GM18519 (cell line): ENCODE results near the gene IFNGR2.
A peak's percentile ranks its signal among the peaks of the same experiment; 100 is the strongest.
"Not testable (repeated sequence)": the region's sequence is repeated elsewhere in the genome, so short reads cannot be mapped to it uniquely, and the experiment has no call there.

Experiments used
- ATAC-seq: cut with Tn5 transposase; IDR thresholded peaks from one replicate; pipeline ENCODE4 v1.9.1; 2021; ENCODE audit warnings: mild to moderate bottlenecking, moderate library complexity; ENCODE audit not compliant: unreplicated experiment, low FRiP score

The IFNGR2 gene

DNA sequence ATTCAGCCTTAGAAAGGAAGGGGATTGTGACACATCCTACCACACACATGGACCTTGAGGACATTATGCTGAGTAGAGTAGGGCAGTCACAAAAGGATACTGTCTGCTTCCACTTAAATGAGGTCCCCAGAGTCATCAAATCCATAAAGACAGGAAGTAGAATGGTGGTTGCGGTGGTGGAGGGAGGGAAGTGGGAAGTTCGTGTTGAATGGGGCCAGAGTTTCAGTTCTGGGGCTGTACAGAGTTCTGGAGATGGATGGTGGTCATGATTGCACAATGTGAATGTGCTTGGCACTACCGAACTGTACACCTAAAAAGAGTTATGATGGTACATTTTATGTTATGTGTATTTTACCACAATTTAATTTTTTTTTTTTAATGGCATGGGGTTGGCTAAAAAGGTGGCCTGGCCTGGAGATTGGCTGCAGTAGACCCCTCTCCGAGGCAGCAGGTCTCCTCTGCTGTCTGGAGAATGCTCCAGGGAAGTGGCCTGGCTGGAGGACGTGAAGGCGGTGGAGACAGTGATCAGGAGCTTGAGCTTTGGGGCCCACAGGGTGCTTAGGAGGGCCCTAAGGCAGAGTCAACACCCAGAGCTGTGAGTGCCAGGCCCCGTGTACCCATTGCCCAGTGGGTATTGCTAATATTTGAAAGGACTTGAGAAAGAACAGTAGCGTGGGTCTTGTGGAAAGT is 30.4 kb downstream of the IFNGR2 start:
- ATAC-seq = no peak

DNA sequence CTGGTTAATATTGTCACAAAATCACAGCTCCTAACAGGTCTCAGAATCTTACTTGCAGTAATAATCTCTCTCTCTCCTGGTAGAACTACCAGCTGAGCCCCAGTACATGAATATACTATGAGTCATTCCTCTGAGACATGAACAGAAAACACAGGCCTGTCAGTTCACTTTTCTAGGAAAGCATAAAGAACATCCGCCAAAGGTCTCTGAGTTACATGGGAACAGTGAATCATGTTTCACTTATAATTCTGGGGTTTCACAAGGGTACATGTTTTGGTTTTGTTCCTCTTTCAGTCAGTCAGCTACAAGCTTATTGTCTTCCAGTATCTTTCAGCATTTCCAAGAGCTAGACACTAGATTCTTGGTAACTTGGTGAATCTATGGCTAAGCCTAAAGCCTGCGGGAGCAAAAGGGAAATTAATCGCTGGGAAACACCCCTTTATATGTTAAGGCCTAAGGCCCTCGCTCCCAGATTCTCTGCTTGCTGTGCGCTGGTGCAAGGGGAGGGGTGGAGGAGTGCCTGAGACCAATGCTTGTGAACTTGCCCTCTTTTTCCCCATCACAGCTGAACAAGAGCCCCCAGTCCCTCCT is 31.7 kb downstream of the IFNGR2 start:
- ATAC-seq = peak; percentile 87

DNA sequence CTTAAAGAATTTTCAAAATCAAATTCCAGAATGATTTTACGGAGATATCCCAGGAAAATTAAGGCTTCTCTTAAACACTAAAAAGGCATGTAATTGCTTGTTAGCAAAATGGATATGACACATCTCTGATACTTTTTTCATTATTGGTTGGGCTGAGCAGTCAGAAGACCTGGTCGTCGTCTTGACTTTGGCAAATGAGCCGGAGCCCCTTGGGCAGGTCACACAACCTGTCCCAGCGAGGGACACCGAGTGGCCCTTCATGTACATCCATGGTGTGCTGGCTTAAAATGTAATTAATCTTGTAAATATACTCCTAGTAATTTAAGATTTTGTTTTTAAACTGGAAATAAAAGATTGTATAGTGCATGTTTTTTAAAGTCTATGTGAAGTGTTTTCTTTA is 33.9 kb downstream of the IFNGR2 start:
- no peak for ATAC-seq

DNA sequence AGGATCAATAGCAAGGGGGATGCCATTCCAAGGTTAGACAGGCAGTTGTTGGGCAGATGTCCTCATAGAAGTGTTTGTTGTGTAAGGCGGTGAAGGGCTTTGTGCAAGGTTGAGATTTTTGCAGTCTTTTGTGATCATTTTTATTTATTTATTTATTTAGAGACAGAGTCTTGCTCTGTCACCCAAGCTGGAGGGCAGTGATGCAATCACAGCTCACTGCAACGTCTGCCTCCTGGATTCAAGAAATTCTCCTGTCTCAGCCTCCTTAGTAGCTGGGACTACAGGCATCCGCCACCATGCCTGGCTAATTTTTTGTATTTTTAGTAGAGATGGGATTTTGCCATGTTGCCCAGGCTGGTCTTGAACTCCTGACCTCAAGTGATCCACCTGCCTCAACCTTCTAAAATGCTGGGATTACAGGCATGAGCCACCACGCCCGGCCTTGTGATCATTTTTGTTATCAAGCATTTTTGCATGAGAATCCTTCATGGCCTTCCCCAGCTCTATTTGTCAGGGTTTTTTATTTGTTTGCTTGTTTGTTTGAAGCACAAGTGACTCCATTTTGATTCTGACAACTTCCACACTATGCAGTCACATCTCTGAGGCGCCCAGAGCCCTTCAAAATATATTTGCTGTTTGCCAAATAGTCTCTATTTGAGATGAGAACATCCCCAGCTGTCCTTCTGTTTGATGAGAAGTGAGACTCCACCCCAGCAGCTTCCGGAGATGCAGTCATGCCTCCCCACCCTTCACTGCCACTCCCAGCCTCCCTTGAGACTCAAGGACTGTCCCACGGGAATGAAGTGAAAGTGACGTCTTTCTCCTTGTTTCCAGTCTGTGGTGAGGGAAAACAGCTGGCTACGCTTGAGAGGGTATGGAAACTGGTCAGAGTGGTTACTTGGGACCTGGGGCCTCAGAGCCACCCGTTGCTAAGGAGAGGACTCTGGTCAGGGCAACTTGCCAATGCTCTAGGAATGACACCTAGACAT is 38.6 kb downstream of the IFNGR2 start:
- no peak for ATAC-seq

DNA sequence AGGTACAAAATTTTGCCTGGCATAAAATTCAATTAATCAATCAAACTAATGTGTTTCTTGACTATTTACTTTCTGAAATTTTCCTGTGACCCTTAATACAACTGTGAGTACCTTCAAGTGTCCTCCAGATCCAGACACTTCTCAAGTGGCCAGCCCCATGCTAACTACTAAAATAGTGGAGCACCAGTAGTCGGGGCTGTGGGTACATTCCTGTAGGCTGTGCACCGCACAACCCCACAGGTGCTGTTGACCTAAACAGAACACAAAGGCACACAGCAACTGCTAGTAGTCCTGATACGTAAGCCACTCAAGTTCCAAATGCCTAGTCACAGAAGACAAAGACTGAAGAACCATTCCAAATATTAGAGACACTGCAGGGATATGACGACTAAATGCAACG is 40.0 kb downstream of the IFNGR2 start:
- no peak for ATAC-seq

DNA sequence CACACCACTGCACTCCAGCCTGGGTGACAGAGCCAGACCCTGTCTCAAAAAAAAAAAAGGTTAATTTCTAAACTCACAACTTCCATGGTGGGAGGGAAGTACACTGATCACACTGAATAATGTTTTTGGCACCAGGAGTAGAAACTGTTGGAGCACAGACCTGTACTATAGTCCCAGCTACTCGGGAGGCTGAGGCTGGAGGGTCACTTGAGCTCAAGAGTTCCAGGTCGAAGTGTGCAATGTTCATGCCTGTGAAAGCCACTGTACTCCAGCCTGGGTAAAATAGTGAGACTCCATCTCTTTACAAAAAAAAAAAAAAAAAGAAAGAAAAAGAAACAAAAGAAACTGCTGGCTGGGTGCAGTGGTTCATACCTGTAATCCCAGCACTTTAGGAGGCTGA is 41.3 kb downstream of the IFNGR2 start:
- no peak for ATAC-seq

DNA sequence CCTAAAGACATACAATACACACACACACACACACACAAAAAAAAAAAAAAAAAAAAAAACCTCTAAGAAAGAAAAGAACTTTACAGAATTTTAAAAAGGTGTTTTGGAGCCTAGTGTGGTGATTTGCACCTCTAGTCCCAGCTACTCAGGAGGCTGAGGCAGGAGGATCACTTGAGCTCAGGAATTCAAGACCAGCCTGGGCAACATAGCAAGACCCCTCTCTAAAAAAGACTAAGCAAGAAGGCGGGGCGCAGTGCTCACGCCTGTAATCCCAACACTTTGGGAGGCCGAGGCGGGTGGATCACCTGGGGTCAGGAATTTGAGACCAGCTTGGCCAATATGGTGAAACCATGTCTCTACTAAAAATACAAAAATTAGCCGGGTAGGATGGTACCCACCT is 43.4 kb downstream of the IFNGR2 start:
- not testable (repeated sequence) for ATAC-seq

DNA sequence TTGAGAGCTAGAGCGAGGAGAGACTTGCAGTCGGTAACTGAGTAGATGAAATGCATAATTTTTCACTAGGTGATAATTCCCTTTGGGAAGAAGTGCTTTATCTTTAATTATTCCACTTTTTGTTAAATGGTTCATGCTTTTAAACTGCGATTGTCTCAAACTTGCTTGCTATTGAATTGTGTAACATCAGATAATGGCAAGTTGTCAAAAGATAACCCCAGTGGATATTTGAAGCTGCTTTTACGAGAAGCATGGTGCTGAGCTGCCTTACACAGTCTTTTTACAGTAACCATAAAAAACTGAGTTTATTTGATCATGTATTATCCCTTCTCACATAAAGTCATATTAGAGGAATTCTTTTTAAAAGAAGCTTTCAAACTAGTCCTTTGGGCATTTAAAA is 46.4 kb downstream of the IFNGR2 start:
- ATAC-seq = no peak

DNA sequence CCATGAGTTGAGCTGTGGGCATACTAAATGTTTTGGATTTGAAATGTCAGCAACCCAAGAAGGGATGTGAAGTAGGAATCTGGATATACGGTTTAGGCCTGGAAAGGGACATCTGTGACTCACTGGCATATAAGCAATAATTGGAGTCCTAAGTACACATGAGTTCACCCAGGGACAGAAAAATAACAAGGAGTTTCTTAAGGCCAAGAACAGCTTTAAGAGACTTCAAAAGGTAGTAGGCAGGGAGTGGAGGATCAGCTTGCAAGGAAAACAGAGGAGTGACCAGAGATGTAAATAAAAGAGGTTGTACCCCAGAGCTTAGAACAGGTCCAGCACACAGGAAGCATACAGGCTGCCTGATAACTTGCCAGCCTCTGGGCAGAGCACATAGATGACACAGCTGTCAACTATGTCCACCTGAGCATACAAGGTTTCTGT is 48.4 kb downstream of the IFNGR2 start:
- no peak for ATAC-seq

DNA sequence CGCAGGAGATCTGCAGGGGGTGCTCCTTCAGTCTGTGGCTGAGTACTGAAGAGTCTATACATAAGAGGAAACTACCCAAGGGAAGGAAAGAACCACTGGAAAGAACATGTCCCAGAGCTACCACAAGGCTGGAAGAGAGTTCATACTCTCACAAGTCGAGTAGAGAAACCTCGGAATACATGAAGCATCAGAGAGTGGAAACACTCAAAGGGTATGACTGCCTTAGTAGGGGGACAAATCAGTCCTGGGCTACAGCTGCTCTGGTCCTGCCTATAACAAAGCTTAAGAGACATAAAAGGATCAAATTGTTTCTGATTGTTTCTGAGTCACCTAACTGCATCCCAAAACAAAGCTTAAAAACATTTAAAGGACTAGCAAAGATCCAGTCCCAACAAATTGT is 49.1 kb downstream of the IFNGR2 start:
- ATAC-seq = no peak

DNA sequence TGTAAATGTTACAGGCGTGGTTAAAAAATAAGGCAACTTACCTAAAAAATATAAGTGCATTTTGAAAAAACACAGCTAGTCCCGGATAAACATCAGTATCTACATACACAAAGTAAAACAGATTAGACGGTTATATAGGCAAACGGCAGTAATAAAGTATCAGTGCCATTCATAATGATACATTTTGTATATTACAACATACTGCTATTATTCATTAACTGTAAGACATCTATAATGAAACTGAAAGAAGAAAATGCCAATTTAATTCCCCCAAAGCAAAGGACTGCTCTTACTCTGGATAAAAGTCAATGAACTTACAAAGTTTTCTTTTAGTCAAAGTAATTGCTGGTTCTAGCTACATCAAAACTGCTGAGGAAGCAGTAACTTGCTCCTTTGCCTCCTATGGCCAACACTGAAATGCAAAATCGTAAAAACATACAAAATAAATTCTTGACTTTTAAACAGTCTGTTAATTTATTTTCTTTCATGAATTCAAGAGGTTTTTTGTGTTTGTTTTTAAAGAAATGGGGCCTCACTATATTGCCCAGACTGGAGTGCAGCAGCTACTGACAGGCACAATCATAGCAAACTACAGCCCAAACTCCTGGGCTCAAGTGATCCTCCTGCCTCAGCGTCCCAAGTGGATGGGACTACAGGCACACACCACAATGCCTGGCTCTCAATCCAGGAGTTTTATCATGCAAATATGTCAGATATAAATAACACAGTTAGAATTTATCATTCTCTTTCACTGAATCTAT is 52.7 kb downstream of the IFNGR2 start:
- ATAC-seq = no peak

DNA sequence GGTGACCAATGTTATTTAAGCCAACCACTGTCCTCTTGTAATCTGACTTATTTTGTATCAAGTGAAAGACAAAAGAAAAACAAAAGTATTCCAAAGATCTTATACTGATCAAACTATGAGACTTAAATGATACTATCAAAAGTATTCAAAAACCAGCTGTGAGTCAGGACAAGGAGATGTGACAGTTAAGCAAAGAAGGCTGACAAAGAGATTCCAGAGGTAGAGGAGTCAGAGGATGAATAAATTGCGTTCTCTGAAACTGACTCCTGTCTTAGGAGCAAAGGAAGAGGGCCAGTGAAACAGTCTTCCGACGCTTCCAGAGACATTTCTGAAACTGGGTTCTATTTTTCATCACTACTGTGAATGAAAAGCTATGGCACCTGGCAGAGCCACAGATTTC is 55.6 kb downstream of the IFNGR2 start:
- ATAC-seq = no peak

DNA sequence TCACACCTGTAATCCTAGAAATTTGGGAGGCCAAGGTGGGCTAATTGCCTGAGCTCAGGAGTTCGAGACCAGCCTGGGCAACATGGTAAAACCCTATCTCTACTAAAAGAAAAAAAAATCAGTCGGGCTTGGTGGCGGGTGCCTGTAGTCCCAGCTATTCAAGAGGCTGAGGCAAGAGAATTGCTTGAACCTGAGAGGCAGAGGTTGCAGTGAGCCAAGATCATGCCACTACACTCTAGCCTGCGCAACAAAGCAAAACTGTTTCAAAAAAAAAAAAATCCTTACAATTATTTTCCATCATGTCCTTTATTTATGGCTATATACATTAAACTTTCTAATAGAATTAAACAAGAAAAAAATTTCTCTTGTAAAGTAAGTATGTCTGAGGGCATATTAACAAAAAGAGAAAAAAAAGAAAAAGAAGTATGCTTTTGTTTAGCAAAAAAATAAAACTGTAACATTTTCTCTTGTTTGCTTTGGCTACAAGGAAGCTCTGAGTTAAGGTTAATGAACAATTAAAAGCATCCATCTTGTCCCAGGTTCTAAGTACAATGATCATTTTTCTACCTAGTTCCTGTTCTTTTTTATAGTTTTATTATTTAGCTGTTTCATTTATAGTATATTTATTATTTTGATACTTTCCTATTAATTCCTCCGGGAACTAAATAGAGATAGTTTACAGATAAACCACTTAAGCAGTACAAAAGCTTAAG is 58.5 kb downstream of the IFNGR2 start:
- no peak for ATAC-seq

DNA sequence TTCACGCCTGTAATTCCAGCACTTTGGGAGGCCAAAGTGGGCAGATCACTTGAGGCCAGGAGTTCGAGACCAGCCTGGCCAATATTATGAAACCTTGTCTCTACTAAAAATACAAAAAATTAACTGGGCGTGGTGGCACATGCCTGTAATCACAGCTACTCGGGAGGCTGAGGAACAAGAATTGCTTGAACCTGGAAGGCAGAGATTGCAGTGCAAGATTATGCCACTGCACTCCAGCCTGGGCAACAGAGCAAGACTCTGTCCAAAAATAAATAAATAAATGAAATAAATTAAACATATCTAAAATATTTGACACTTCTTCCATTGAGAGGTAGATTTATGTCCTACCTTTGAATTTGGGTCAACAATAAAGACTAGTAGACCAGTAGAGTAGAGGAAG is 66.0 kb downstream of the IFNGR2 start:
- ATAC-seq = not testable (repeated sequence)

DNA sequence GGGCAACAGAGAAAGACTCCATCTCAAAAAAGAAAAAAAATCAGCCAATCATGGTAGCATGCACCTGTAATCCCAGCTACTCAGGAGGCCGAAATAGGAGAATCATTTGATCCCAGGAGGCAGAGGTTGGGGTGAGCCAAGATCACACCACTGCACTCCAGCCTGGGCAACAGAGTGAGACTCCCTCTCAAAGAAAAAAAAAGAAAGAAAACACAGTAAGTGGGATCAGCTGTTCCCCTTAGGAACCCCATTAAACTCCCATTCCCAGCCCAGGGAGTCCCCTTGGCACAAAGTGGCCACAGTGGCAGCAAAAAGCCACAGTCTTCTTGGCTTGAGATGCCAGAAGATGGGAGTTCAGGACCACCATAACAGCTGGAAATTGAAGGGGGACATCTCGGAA is 67.5 kb downstream of the IFNGR2 start:
- ATAC-seq = no peak

DNA sequence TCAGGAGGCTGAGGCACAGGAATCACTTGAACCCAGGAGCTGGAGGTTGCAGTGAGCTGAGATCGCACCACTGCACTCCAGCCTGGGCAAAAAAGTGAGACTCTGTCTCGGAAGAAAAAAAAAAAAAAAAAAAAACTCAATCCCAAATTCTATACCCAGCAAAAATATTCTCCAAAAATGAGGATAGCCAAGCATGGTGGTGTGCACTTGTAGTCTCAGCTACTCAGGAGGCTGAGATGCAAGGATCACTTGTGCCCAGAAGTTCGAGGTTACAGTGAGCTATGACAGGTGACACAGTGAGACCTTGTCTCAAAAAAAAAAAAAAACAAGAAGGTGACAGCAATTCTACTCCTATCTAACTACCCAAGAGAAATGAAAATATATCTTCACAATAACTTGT is 70.1 kb downstream of the IFNGR2 start:
- no peak for ATAC-seq

DNA sequence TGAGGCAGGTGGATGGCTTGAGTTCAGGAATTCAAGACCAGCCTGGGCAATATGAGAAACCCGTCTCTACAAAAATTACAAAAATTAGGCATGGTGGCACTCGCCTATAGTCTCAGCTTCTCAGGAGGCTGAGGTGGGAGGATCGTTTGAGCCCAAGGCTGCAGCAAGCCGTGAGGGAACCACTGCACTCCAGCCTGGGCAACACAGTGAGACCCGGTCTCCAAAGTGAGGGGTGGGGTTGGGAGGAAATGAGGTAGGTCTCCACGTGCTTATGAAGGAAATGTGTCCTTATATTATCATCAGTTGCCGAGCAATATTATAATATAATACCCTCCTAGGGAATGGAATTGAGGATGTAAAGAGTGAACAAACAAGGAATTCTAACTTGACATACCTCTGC is 73.9 kb downstream of the IFNGR2 start:
- ATAC-seq = no peak

DNA sequence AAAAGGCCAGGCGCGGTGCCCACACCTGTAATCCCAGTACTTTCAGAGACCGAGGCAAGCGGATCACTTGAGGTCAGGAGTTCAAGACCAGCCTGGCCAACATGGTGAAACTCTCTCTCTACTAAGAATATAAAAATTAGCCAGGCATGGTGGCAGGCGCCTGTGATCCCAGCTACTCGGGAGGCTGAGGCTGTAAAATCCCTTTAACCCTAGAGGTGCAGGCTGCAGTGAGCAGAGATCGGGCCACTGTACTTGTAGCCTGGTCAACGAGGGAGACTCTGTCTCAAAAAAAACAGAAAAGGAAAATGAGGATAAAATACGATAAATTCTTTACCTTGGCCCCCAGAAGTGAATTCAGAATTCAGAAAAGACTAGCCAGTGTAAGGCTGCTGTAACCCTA is 75.0 kb downstream of the IFNGR2 start:
- ATAC-seq = no peak

DNA sequence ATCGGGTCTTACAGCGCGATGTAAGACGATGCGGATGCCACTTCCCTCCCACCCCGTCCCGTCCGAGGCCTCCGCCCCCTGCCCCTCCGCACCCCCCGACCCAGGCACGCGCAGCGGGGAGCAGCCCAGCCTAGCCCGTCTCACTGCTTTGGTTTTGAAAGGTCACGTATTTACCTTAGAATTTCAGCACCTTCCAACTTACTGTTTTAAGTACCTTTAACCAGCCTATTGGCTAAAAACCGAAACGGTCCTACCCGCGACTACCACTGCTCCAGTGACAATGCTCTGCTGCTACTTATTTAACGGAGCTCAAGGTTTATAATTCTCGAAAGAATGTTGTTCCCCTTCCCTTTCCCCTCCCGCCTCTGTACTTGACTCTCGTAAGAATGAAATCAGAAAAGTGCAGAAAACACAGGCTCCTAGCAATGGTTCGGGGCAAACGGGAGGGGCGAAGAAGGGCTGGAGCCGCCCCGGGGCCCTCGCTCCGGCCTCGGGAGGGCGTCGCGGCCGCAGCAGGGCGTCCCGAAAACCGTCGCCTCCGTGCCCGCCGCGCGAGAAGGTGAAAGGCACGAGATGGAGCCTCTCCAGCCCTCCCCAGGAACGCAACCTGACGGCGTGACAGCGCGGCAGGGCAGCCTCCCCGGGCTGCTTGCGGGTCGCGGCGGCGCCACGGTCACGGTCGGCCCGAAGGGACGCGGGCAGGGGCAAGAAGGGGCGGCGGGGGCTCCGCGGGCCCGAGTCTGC is 75.9 kb downstream of the IFNGR2 start:
- ATAC-seq = peak; percentile 10
